ENCODE measurements around the gene SNX21. TPM values are rescaled to one million over a fixed set of nuclear protein-coding genes. Genes with fewer than 3 reads are reported as not detected.
A peak's percentile ranks its signal among the peaks of the same experiment; 100 is the strongest.

SNX21 gene
- total and polyA plus RNA-seq, 9 of the 15 experiments (the other 6 are each of a cell fraction or from before 2014, with no cell fraction given) = 0.10 to 1.2 (median 0.42) TPM

GRCh38 chr20:45816951-45817350 is 16.6 kb upstream of the SNX21 start:
- no peak for ATAC-seq
- no peak for FAIRE-seq
- no peaks in the 10 kb centered on the region for H4K20me1 ChIP-seq (replicated peaks; ENCODE audit: control insufficient read depth, insufficient read depth, low read length)
- no peaks in the 10 kb centered on the region for H3K27me3 ChIP-seq (ENCODE audit: control insufficient read depth in 2 of 2, insufficient read depth in 2 of 2, low read length in 2 of 2)
- ChIA-PET CTCF (ENCODE audit: low intra/inter-chr PET ratio) (no interaction called here), POLR2A (interaction anchor here (0.8 to 2.0 kb wide), 3 partner anchors 12 to 16 kb away, joined by 3 to 6 read pairs (median 3); partner anchors contain the start of gene SNX21)
- H2AFZ ChIP-seq (ENCODE audit: low read depth, low read length) = no peak overlapping the region
- peaks cover 5% of the 10 kb centered on the region; the same call in 1 of the 2 replicates for H3K9me3 ChIP-seq (replicated peaks; ENCODE audit: control insufficient read depth, insufficient read depth, low read depth, low read length)
- no peak for DNase-seq (ENCODE audit: extremely low read depth in 1 of 4, low spot score in 3 of 4)
- BruUV-seq (replicated peaks) = no TSS peak
- no peaks in the 10 kb centered on the region for H3K79me2 ChIP-seq (ENCODE audit: control insufficient read depth, insufficient read depth, low read length)
- 72% methylated on average over 3 of the region's 3 CpGs for WGBS (ENCODE audit: insufficient coverage, low coverage, missing lambda C conversion rate)
- H3K27ac ChIP-seq (ENCODE audit: extremely low read depth, low read depth, low read length) = no peak overlapping the region
- in situ Hi-C loops (cut with MboI) = no loop called here
- H3K4me1 ChIP-seq (replicated peaks in 1 of 2; ENCODE audit: control insufficient read depth in 2 of 2, insufficient read depth in 2 of 2, low read length in 2 of 2) = peaks cover 0 to 13% of the 10 kb centered on the region in 2 experiments; a peak in 1 of 5 replicates
- H3K9me1 ChIP-seq (ENCODE audit: control insufficient read depth, insufficient read depth, low read length) = no peaks in the 10 kb centered on the region
- H3K4me2 ChIP-seq (ENCODE audit: insufficient read depth, low read length) = no peak overlapping the region
- intact Hi-C loops (cut with micrococcal nuclease) = no loop called here
- H3K36me3 ChIP-seq (ENCODE audit: control insufficient read depth, insufficient read depth, low read length) = peaks cover 5% of the 10 kb centered on the region; the same call in 2 of the 3 replicates
- H3K4me3 ChIP-seq = no peak overlapping the region
- H3K9ac ChIP-seq (ENCODE audit: insufficient read depth in 1 of 2, low read depth in 2 of 2, low read length in 2 of 2) = 0 out of 4 replicates have a peak overlapping the region, but pooled peaks of 1 of the 2 experiments have one; percentile 54
- TF ChIP-seq ESRRA (IDR thresholded peaks at IDR 0.05; ENCODE audit: borderline replicate concordance, low read depth) (no peak), RNF2 (IDR thresholded peaks at IDR 0.05) (no peak), TAF9B (IDR thresholded peaks at IDR 0.05; ENCODE audit: partially characterized antibody) (no peak), ATF6 (CRISPR knock-in tag; IDR thresholded peaks at IDR 0.05) (no peak), ILF3 (IDR thresholded peaks at IDR 0.05; ENCODE audit: borderline replicate concordance) (no peak), NELFE (IDR thresholded peaks at IDR 0.05; ENCODE audit: insufficient read depth, insufficient read length) (no peak), IRF1 (CRISPR knock-in tag; IDR thresholded peaks at IDR 0.05; ENCODE audit: borderline replicate concordance) (no peak), HDAC3 (IDR thresholded peaks at IDR 0.05; ENCODE audit: borderline replicate concordance, partially characterized antibody) (no peak), NR0B1 (IDR thresholded peaks at IDR 0.05; ENCODE audit: partially characterized antibody) (no peak), E2F8 (IDR thresholded peaks at IDR 0.05; ENCODE audit: low read depth, partially characterized antibody) (no peak), SMAD1 (IDR thresholded peaks at IDR 0.05; ENCODE audit: low read depth, low read length, partially characterized antibody) (no peak), MBD1 (CRISPR knock-in tag; IDR thresholded peaks at IDR 0.05) (no peak)
